ENCODE results near the gene CNTFR. TPM values are rescaled to one million over a fixed set of nuclear protein-coding genes. Genes with fewer than 3 reads are reported as not detected.

CNTFR gene
- total and polyA plus RNA-seq, 4 donors = 0.75 to 3.3 (median 2.0) TPM

GRCh38 chr9:34585946-34586669 lies 3.4 kb downstream of the CNTFR start:
- H3K36me3 ChIP-seq (ENCODE audit: control insufficient read depth in 4 of 4, insufficient read depth in 3 of 4, low read depth in 1 of 4, low read length in 3 of 4) = no peaks in the 10 kb centered on the region
- peaks cover 11 to 44% (median 26%) of the 10 kb centered on the region in 4 donors for H3K4me1 ChIP-seq (ENCODE audit: control insufficient read depth in 4 of 4, insufficient read depth in 4 of 4, low read length in 3 of 4)
- no peaks in the 10 kb centered on the region for H3K9me3 ChIP-seq (ENCODE audit: control insufficient read depth in 4 of 4, low read length in 3 of 4)
- no peak overlapping the region for H3K9ac ChIP-seq (ENCODE audit: low read depth in 1 of 2, low read length in 2 of 2)
- 62% methylated on average over 11 of the region's 11 CpGs for WGBS
- no peak overlapping the region for H3K4me3 ChIP-seq (ENCODE audit: low read depth in 1 of 3, low read length in 3 of 3)
- TF ChIP-seq EGR1 (IDR thresholded peaks at IDR 0.05; ENCODE audit: low read depth in 2 of 2) (no peak), RXRA (IDR thresholded peaks at IDR 0.05) (no peak), FOXA2 (IDR thresholded peaks at IDR 0.05) (no peak), RAD21 (IDR thresholded peaks at IDR 0.05) (no peak), HNF4G (IDR thresholded peaks at IDR 0.05) (no peak), MAX (IDR thresholded peaks at IDR 0.05) (no peak), ATF3 (IDR thresholded peaks at IDR 0.05) (no peak), FOXA1 (IDR thresholded peaks at IDR 0.05) (no peak), SP1 (IDR thresholded peaks at IDR 0.05) (no peak), REST (IDR thresholded peaks at IDR 0.05) (no peak), YY1 (IDR thresholded peaks at IDR 0.05) (no peak), GABPA (IDR thresholded peaks at IDR 0.05 in 1 of 2, conservative IDR thresholded peaks at IDR 0.05 in 1 of 2) (no peak)
- H3K27ac ChIP-seq (ENCODE audit: low read depth in 1 of 2, low read length in 2 of 2) = no peak overlapping the region
- no peak for DNase-seq (ENCODE audit: low spot score)
- peaks cover 0 to 2% (median 0%) of the 10 kb centered on the region in 4 donors for H3K27me3 ChIP-seq (ENCODE audit: control insufficient read depth in 4 of 4, insufficient read depth in 4 of 4, low read length in 3 of 4)

- no peaks in the 10 kb centered on the region for H3K27me3 ChIP-seq (ENCODE audit: control insufficient read depth in 4 of 4, insufficient read depth in 4 of 4, low read length in 3 of 4)
These were observed 4.6 kb downstream of the CNTFR start for GRCh38 chr9:34584970-34585369.

More at GRCh38 chr9:34584970-34585369, 4.6 kb downstream of the CNTFR start:
- Histone ChIP-seq H3K36me3 (ENCODE audit: control insufficient read depth in 4 of 4, insufficient read depth in 3 of 4, low read depth in 1 of 4, low read length in 3 of 4) (no peaks in the 10 kb centered on the region), H3K9me3 (ENCODE audit: control insufficient read depth in 4 of 4, low read length in 3 of 4) (no peaks in the 10 kb centered on the region), H3K4me1 (ENCODE audit: control insufficient read depth in 4 of 4, insufficient read depth in 4 of 4, low read length in 3 of 4) (peaks cover 11 to 33% (median 17%) of the 10 kb centered on the region in 4 donors), H3K27ac (ENCODE audit: low read depth in 1 of 2, low read length in 2 of 2) (no peak overlapping the region), H3K9ac (ENCODE audit: low read depth in 1 of 2, low read length in 2 of 2) (no peak overlapping the region), H3K4me3 (ENCODE audit: low read depth in 1 of 3, low read length in 3 of 3) (no peak overlapping the region)
- DNase-seq (ENCODE audit: low spot score) = no peak
- TF ChIP-seq RAD21 (IDR thresholded peaks at IDR 0.05) (no peak), EGR1 (IDR thresholded peaks at IDR 0.05; ENCODE audit: low read depth in 2 of 2) (no peak), HNF4G (IDR thresholded peaks at IDR 0.05) (no peak), MAX (IDR thresholded peaks at IDR 0.05) (no peak), FOXA2 (IDR thresholded peaks at IDR 0.05) (no peak), YY1 (IDR thresholded peaks at IDR 0.05) (no peak), ZBTB33 (IDR thresholded peaks at IDR 0.05) (no peak), JUND (IDR thresholded peaks at IDR 0.05) (no peak)
- WGBS = 88% methylated on average over 5 of the region's 5 CpGs

All from liver (tissue), 9 donors.